Left lung (tissue), 10 donors: Measurements from ENCODE around the gene PPFIBP2. TPM values are rescaled to one million over a fixed set of nuclear protein-coding genes. Genes with fewer than 3 reads are reported as not detected.

Source experiments
- ATAC-seq: fragments of 200-7000 bp; cut with Tn5 transposase; one replicate; pipeline ENCODE4 v1.9.1; 2020; ENCODE audit warnings: moderate library complexity
- DNase-seq, 4 donors: peaks; one replicate each; pipeline ENCODE4 v3.0.0-alpha.2; 2013 to 2020
- H3K27ac ChIP-seq, 2 donors: fragments of 200-600 bp; sonication (generic) in 1 of 2; one replicate each; pipeline versions ENCODE4 v1.5.0 to v1.8.0; 2020 to 2021
- H3K27me3 ChIP-seq, 2 donors: fragments of 200-600 bp; sonication (generic) in 1 of 2; one replicate each; pipeline versions ENCODE4 v1.5.0 to v1.8.0; 2020 to 2021
- H3K36me3 ChIP-seq, 2 donors: fragments of 200-600 bp; sonication (generic) in 1 of 2; one replicate each; pipeline versions ENCODE4 v1.5.0 to v1.8.0; 2020 to 2021
- H3K4me1 ChIP-seq, 2 donors: fragments of 200-600 bp; one replicate each; pipeline ENCODE4 v1.8.0; 2021
- H3K4me3 ChIP-seq, 2 donors: fragments of 200-600 bp; sonication (generic) in 1 of 2; one replicate each; pipeline versions ENCODE4 v1.5.0 to v1.8.0; 2020 to 2021; ENCODE audit warnings: mild to moderate bottlenecking in 1 of 2
- H3K9me3 ChIP-seq, 2 donors: fragments of 200-600 bp; sonication (generic) in 1 of 2; one replicate each; pipeline versions ENCODE4 v1.5.0 to v1.8.0; 2020 to 2021
- CTCF ChIP-seq, 2 donors: fragments of 200-600 bp; sonication (generic) in 1 of 2; IDR thresholded peaks; one replicate each; pipeline versions ENCODE4 v1.5.0 to v1.8.0; 2021; ENCODE audit warnings: antibody characterized with exemption in 2 of 2
- intact Hi-C, 2 donors: fragments of 100-400 bp; cut with DNase I; formaldehyde crosslinking; loops; one replicate each; pipeline versions ENCODE4 v1.11.2 to v1.14.2; 2022
- polyA plus RNA-seq, 6 donors: library from polyadenylated mRNA; unstranded; fragments of 120-200 nt; gene quantifications; one replicate each; pipeline ENCODE4 v1.2.1, GENCODE V29; 2013; ENCODE audit not compliant: insufficient read length in 6 of 6
- total RNA-seq, 2 donors: library from RNA; stranded (reverse); fragmentation: NEBNext Ultra II Directional; extraction: Animal tissue kit (Norgen Biotek cat#: 25700); gene quantifications; one replicate each; pipeline ENCODE4 v1.2.1, GENCODE V29; 2021
- donor health status: DM: no; HTN: yes; CAD: no.
- donor health status: DM: no; HTN: no; CAD: no.

Gene PPFIBP2
- total and polyA plus RNA-seq, 8 donors: 18.7 to 48.7 (median 37.3) TPM

DNA sequence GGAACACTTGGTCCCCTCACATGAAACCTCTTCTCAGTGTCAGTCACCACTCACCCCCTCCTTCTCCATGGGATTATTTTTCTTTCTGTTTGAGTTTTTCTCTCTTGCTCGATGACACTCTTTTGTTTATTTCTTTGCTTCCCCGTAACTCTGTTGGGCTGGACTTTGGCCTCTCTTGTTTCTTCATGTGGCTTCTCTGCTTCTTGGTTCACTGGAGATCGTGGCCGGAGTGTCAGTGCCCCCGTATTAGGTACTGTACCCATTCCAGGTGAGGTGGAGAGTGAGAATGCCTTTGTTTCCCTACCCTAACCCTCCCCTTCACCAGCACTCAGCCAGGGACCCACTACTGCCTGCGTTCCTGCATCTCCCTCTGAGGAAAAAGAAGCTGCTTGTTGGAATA is 127.0 kb downstream of the PPFIBP2 start:
- Histone ChIP-seq H3K9me3 (no peaks in the 10 kb centered on the region), H3K27me3 (no peaks in the 10 kb centered on the region), H3K4me1 (peaks cover 0 to 7% of the 10 kb centered on the region in 2 donors), H3K36me3 (peaks cover 3 to 27% of the 10 kb centered on the region in 2 donors), H3K27ac (no peak overlapping the region), H3K4me3 (no peak overlapping the region)
- DNase-seq (no peak), ATAC-seq (no peak)
- intact Hi-C loops: no loop called here
- TF ChIP-seq CTCF (IDR thresholded peaks at IDR 0.05): no peak

DNA sequence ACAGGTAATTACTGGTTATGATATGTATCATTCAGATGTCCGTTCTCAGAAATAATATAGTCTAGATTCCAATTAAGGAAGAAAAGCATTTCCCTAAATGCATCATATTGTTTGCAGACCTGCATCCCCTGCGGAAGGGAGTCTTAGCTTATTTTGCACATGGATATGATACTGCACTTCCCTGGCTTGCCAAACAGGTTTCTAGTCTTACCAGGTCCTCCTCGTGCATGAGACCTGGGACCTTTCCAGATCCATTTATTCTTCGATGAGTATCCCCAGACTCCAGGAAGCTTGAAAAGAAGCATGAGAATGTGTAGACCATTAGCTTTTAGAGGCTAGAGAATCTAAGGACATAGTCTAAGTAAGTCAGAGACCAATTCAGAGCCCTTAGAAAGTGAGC is 128.9 kb downstream of the PPFIBP2 start:
- peaks cover 3 to 24% of the 10 kb centered on the region in 2 donors for H3K36me3 ChIP-seq

GRCh38 chr11:7643314-7643713 is 129.5 kb downstream of the PPFIBP2 start:
- no peaks in the 10 kb centered on the region for H3K27me3 ChIP-seq
- peaks cover 0 to 7% of the 10 kb centered on the region in 2 donors for H3K4me1 ChIP-seq
- no peak for TF ChIP-seq CTCF (IDR thresholded peaks at IDR 0.05)
- H3K36me3 ChIP-seq: peaks cover 3 to 25% of the 10 kb centered on the region in 2 donors
- intact Hi-C loops: no loop called here
- no peak overlapping the region for H3K4me3 ChIP-seq
- no peaks in the 10 kb centered on the region for H3K9me3 ChIP-seq
- no peak for ATAC-seq
- H3K27ac ChIP-seq: no peak overlapping the region
- DNase-seq: no peak

More for the DNA sequence above, 128.9 kb downstream of the PPFIBP2 start:
- no peak for DNase-seq
- Histone ChIP-seq H3K4me3 (no peak overlapping the region), H3K27me3 (no peaks in the 10 kb centered on the region), H3K4me1 (peaks cover 0 to 7% of the 10 kb centered on the region in 2 donors), H3K27ac (no peak overlapping the region), H3K9me3 (no peaks in the 10 kb centered on the region)
- ATAC-seq: no peak
- TF ChIP-seq CTCF (IDR thresholded peaks at IDR 0.05): no peak
- intact Hi-C loops: no loop called here

- intact Hi-C loops: no loop called here
- no peak for TF ChIP-seq CTCF (IDR thresholded peaks at IDR 0.05)
- H3K4me1 ChIP-seq: no peaks in the 10 kb centered on the region
- H3K9me3 ChIP-seq: no peaks in the 10 kb centered on the region
- H3K27me3 ChIP-seq: no peaks in the 10 kb centered on the region
- peaks cover 3 to 43% of the 10 kb centered on the region in 2 donors for H3K36me3 ChIP-seq
- no peak overlapping the region for H3K4me3 ChIP-seq
- H3K27ac ChIP-seq: no peak overlapping the region
- ATAC-seq: no peak
- DNase-seq: peak in 1 of 4 donors; percentile 11
Observed at GRCh38 chr11:7645206-7645605, 131.4 kb downstream of the PPFIBP2 start.

GRCh38 chr11:7646866-7647265 is 133.1 kb downstream of the PPFIBP2 start:
- no peaks in the 10 kb centered on the region for H3K9me3 ChIP-seq
- no peak overlapping the region for H3K27ac ChIP-seq
- DNase-seq: no peak
- TF ChIP-seq CTCF (IDR thresholded peaks at IDR 0.05): no peak
- H3K36me3 ChIP-seq: peaks cover 3 to 40% of the 10 kb centered on the region in 2 donors
- H3K4me3 ChIP-seq: no peak overlapping the region
- no peaks in the 10 kb centered on the region for H3K27me3 ChIP-seq
- H3K4me1 ChIP-seq: no peaks in the 10 kb centered on the region
- intact Hi-C loops: no loop called here
- ATAC-seq: no peak
